IPS-18a (cell line): ENCODE results near the gene AKR1A1.
A peak's percentile ranks its signal among the peaks of the same experiment; 100 is the strongest.

Experiments
- H3K27ac ChIP-seq: one replicate; pipeline ENCODE4 v1.5.1; 2013; ENCODE audit warnings: low read length
- H3K27me3 ChIP-seq: one replicate; pipeline ENCODE4 v1.6.1; 2013; ENCODE audit warnings: mild to moderate bottlenecking, low read length; ENCODE audit not compliant: control insufficient read depth, insufficient read depth
- H3K36me3 ChIP-seq: one replicate; pipeline ENCODE4 v1.6.1; 2013; ENCODE audit warnings: low read depth, low read length; ENCODE audit not compliant: control insufficient read depth
- H3K4me1 ChIP-seq: one replicate; pipeline ENCODE4 v1.6.1; 2013; ENCODE audit warnings: low read depth, low read length; ENCODE audit not compliant: control insufficient read depth
- H3K4me3 ChIP-seq: one replicate; pipeline ENCODE4 v1.5.1; 2013; ENCODE audit warnings: low read length
- H3K9ac ChIP-seq: one replicate; pipeline ENCODE4 v1.6.1; 2013; ENCODE audit warnings: mild to moderate bottlenecking, low read length, moderate library complexity
- H3K9me3 ChIP-seq: one replicate; pipeline ENCODE4 v1.6.1; 2013; ENCODE audit warnings: low read depth, low read length; ENCODE audit not compliant: control insufficient read depth

Gene AKR1A1

DNA sequence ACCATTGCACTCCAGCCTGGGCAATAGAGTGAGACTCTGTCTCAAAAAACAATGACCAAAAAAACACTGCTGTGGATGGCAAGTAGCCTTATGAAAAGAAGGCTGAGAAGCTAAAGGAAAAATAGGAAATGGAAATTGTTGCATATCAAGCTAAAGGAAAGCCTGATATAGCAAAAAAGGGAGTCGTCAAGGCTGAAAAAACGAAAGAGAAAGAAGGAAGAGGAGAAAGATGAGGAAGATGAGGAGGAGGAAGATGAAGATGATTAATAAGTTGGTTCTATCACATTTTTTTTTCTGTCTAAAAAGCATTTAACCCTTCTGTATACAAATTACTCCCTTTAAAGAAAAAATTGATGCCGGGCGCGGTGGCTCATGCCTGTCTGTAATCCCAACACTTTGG is 18.8 kb upstream of the AKR1A1 start:
- no peaks in the 10 kb centered on the region for H3K27me3 ChIP-seq
- H3K4me3 ChIP-seq, result no peak overlapping the region
- H3K27ac ChIP-seq, result no peak overlapping the region
- H3K4me1 ChIP-seq, result no peaks in the 10 kb centered on the region
- no peaks in the 10 kb centered on the region for H3K36me3 ChIP-seq
- H3K9me3 ChIP-seq, result no peaks in the 10 kb centered on the region
- no peak overlapping the region for H3K9ac ChIP-seq

DNA sequence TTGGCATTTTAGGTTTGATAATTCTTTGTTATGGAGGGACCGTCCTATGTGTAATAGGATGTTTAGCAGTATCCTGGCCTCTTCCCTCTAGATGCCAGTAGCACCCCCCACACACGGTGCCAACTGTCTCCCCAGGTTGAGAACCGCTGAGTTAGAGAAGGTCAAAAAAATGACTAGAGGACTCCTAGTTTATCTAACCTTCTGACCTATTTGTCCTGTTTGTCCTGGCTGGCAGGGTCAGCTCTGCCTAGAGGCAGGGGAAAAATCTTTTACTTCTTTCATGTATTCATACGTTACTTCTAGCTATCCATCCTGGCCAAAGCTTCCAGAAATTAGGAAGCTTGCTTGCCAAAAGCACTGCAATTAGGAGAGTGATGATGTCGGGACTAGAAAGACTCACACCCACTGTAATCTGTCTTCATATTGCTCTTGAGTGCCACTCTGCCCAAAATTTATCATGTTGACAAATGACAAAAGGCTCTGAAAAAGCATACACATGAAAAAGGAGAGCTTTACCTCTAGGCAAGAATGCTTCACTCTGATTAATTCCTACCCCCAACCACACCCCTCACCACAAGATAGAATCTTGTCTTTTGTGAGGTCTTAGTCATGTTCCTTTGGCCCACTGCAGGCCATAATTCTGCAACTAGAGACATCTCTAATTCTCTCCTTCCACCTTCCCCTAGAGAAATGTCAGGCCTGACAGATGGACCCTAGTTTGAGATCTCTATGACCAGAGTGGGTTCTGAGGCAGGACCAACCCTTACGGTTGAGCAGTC is 14.4 kb upstream of the AKR1A1 start:
- H3K9ac ChIP-seq, result no peak overlapping the region
- no peak overlapping the region for H3K4me3 ChIP-seq
- no peaks in the 10 kb centered on the region for H3K9me3 ChIP-seq
- no peaks in the 10 kb centered on the region for H3K4me1 ChIP-seq
- no peaks in the 10 kb centered on the region for H3K27me3 ChIP-seq
- no peak overlapping the region for H3K27ac ChIP-seq
- no peaks in the 10 kb centered on the region for H3K36me3 ChIP-seq

DNA sequence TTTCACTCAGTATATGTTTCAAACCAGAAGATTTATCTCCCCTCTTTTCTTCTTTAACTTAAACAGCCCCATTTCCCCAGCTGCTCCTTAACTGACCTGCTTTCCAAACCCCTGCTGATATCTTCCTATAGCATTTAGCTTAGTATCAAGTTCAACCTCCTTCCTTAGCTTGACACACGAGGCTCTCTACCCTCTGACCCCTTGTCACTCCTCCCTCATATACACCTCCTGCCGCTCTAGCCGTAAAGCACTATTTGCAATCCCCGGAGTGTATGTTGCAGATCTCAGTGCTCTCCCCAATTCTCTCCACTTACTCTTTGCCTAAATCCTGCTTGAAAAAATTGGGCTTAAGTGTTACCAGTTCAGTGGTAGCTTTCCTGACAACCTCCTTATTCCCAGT is 13.7 kb upstream of the AKR1A1 start:
- no peaks in the 10 kb centered on the region for H3K9me3 ChIP-seq
- H3K4me3 ChIP-seq, result no peak overlapping the region
- no peak overlapping the region for H3K9ac ChIP-seq
- H3K4me1 ChIP-seq, result no peaks in the 10 kb centered on the region
- H3K27me3 ChIP-seq, result no peaks in the 10 kb centered on the region
- no peak overlapping the region for H3K27ac ChIP-seq
- H3K36me3 ChIP-seq, result no peaks in the 10 kb centered on the region

DNA sequence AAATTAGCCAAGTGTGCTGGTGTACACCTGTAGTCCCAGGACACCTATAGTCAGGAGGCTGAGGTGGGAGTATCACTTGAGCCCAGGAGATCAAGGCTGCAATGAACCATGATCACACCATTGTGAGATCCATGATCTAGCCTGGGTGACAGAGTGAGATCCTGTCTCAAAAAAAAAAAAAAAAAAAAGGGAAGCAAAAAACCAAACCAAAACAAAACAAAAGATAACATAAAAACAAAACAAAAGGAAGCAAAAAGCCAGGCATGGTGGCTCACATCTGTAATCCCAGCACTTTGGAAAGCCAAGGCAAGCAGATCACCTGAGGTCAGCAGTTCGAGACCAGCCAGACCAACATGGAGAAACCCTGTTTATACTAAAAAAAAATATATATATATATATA is 9.4 kb upstream of the AKR1A1 start:
- Histone ChIP-seq H3K4me1 (no peaks in the 10 kb centered on the region), H3K4me3 (no peak overlapping the region), H3K27ac (no peak overlapping the region), H3K27me3 (no peaks in the 10 kb centered on the region), H3K9ac (no peak overlapping the region), H3K36me3 (no peaks in the 10 kb centered on the region), H3K9me3 (no peaks in the 10 kb centered on the region)

DNA sequence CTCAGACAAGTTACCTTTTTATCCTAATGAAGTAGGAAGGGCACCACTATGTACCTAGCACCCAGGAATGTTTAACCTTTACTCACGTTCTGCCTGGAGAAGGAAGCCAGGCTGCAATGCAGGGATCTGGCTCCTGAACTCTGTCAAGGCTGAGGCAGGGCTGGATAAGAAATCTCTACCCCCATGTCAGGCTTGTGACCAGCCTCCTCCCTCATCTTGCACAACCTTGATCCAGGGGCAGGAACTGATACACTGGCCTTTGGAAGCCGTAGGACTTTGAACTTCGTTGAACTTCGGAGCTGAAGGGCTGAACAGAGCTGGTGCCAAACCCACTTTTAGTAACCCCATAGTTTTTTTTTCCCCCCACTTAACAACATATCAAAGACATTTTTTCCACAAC is 8.0 kb upstream of the AKR1A1 start:
- H3K27me3 ChIP-seq, result no peaks in the 10 kb centered on the region
- H3K4me1 ChIP-seq, result no peaks in the 10 kb centered on the region
- no peak overlapping the region for H3K9ac ChIP-seq
- no peaks in the 10 kb centered on the region for H3K36me3 ChIP-seq
- no peaks in the 10 kb centered on the region for H3K9me3 ChIP-seq
- H3K4me3 ChIP-seq, result no peak overlapping the region
- no peak overlapping the region for H3K27ac ChIP-seq

DNA sequence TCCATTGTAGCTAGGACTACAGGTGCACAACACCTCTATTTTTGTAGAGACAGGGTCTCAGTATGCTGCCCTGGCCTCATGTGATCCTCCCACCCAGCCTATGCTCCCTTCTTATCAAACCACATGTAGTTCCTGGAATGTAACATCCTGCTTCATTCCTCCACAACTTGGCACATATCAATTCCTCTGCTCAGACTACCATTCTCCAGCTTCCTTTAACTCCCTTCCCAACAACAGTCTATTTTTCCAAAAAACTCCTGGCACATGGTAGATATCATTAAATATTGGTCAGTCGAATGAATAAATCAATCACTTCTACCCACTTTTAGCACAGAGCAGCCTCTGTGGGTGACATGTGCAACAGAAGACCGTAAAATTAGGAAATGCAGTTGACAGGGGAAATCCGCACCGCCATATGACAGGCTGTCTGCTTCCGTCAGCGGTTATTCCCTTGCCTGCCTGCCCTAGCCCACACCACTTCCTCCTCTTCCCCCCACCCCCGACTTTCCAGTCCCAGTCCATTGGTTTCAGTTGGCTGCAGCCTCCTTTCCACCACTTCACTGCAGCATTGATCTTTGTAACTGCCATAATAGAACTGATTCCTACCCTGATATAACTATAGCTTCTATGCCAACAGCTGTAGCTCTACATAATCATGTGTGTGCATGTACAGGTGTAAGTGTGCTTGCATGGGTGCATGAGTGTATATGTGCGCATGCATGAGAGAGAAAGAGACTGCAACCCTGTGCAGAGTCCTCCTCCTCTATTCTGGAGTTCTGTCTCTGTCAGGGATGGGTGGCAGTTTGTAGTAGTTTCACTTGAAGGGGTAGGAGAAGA is 6.8 kb upstream of the AKR1A1 start:
- no peak overlapping the region for H3K9ac ChIP-seq

DNA sequence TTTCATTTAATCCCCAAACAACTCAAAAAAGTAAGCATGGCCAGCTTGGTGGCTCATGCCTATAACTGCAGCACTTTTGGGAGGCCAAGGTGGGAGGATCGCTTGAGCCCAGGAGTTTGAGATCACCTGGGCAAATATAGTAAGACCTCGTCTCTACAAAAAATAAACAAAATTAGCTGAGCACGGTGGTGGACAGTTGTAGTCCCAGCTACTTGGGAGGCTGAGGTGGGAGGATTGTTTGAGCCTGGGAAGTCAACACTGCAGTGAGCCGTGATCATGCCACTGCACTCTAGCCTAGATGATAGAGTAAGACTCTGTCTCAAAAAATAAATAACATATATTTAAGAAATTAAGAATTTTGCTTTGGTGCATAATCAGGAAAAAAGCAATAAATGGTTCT is 6.1 kb upstream of the AKR1A1 start:
- Histone ChIP-seq H3K9me3 (no peaks in the 10 kb centered on the region), H3K36me3 (no peaks in the 10 kb centered on the region), H3K4me3 (no peak overlapping the region), H3K27ac (no peak overlapping the region), H3K27me3 (no peaks in the 10 kb centered on the region), H3K9ac (no peak overlapping the region), H3K4me1 (no peaks in the 10 kb centered on the region)

More for the DNA sequence above, 6.8 kb upstream of the AKR1A1 start:
- Histone ChIP-seq H3K9me3 (no peaks in the 10 kb centered on the region), H3K27me3 (no peaks in the 10 kb centered on the region), H3K27ac (no peak overlapping the region), H3K36me3 (no peaks in the 10 kb centered on the region), H3K4me3 (no peak overlapping the region), H3K4me1 (no peaks in the 10 kb centered on the region)

DNA sequence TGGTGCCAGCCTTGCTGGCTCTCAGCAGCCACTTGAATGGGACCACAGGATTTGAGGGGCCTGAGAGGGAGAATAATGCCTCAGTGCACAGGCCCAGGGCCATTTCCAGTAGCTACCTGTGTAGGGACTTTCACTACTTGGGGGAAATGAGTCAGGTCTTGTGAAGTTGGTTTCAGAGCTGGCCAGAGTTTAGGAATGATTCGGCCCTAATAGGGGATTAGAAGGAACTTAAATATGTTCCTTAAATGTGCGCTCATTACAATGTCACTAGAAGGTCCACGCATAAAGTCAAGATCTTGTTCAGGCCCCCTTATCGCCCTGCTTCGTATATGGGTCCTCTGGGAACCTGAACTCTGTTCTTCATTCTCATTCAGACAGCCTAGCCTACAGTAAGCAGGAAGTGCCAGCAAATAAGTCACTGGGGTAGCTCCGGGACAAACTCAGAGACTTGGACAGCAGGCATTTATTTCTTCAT is 5.6 kb upstream of the AKR1A1 start:
- no peak overlapping the region for H3K9ac ChIP-seq
- no peak overlapping the region for H3K4me3 ChIP-seq
- no peaks in the 10 kb centered on the region for H3K27me3 ChIP-seq
- H3K36me3 ChIP-seq, result no peaks in the 10 kb centered on the region
- no peak overlapping the region for H3K27ac ChIP-seq
- H3K4me1 ChIP-seq, result no peaks in the 10 kb centered on the region
- no peaks in the 10 kb centered on the region for H3K9me3 ChIP-seq

DNA sequence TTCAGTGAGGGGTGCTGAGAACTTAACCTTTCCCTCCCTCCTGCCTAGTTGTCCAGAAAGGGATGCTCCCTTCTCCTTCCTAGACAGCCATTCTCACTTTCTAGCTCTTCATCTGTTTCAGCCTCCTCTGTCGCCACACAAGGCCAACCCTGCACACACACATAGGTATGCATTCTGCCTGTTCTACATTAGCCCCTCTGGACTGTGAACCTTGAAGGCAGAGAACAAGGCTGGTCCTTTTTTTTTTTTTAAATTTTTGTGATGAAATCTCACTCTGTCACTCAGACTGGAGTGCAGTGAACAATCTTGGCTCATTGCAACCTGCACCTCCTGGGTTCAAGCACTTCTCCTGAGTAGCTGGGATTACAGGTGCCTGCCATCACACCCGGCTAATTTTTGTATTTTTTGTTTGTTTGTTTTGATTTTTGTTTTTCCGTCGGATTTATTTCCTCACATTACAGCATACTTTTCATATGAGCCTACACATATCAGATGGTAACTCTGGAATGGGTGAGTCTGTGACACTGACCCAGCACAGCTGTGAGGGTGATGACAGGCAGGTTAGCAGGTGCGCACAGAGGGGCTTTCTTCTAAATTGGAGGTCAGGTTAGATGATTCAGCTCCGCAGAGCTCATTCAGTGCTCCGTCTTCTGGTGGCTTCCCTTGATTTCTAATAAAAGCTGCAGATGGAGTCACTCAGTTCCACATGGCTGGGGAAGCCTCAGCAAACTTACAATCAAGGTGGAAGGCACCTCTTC is 4.9 kb upstream of the AKR1A1 start:
- Histone ChIP-seq H3K27ac (no peak overlapping the region), H3K4me1 (no peaks in the 10 kb centered on the region), H3K27me3 (no peaks in the 10 kb centered on the region), H3K9me3 (no peaks in the 10 kb centered on the region), H3K4me3 (no peak overlapping the region), H3K36me3 (no peaks in the 10 kb centered on the region), H3K9ac (no peak overlapping the region)

DNA sequence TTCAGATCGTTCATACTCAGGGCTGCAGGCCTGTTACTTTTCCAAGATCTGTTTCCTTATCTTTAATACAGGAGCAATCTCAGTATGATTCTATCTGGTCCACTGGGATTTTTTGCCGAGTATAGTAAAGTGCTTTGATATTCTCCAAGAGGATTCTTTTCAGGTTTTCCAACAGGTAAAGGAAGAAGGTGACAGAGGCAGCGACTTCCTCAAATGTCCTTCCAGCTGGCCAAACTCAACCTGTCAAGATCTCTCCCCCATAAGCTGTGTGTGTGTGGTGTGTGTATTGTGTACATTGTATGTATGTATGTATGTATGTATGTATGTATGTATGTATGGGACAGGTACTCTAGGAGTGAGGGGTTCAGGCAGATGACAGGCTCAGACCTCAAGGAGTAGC is 1.1 kb downstream of the AKR1A1 start:
- H3K36me3 ChIP-seq, result peaks cover 26% of the 10 kb centered on the region

DNA sequence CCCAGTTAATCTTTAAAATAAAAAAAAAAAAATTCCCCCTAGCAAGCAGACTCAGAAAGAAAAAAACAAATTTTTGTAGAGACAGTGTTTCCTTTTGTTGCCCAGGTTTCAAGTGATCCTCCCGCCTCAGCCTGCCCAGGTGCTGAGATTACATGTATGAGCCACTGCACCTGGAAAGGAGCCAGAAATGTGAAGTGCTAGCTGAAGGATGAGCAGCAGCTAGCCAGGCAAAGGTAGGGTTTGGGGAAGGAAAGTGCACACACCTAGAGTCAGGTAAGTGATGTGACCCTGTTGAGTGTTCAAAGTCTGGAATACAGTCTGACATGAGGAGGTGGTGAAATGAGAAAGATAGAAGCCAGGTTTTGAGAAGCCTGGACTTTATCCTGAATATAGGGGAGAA is 1.7 kb downstream of the AKR1A1 start:
- Histone ChIP-seq H3K27ac (no peak overlapping the region), H3K9me3 (no peaks in the 10 kb centered on the region), H3K4me3 (peak overlapping the region; percentile 100), H3K27me3 (no peaks in the 10 kb centered on the region), H3K36me3 (peaks cover 28% of the 10 kb centered on the region), H3K9ac (no peak overlapping the region), H3K4me1 (peaks cover 6% of the 10 kb centered on the region)

More for the DNA sequence above, 1.1 kb downstream of the AKR1A1 start:
- Histone ChIP-seq H3K27ac (no peak overlapping the region), H3K9me3 (no peaks in the 10 kb centered on the region), H3K9ac (peak overlapping the region; percentile 95), H3K4me1 (peaks cover 6% of the 10 kb centered on the region), H3K4me3 (peak overlapping the region; percentile 100), H3K27me3 (no peaks in the 10 kb centered on the region)
